GM10847 (cell line): Measurements from ENCODE around the gene CEACAM1.

ENCODE experiments used
- POLR2A ChIP-seq: IDR thresholded peaks from 2 replicates; pipeline ENCODE4 v1.6.1; 2011; ENCODE audit not compliant: insufficient read length; ENCODE audit errors: extremely low read depth

The CEACAM1 gene

GRCh38 chr19:42495663-42496062, 32.6 kb downstream of the CEACAM1 start:
- TF ChIP-seq POLR2A: no peak

- no peak for TF ChIP-seq POLR2A
Measured at GRCh38 chr19:42494321-42494720, 34.0 kb downstream of the CEACAM1 start.

GRCh38 chr19:42488783-42489521, 39.3 kb downstream of the CEACAM1 start:
- no peak for TF ChIP-seq POLR2A

- no peak for TF ChIP-seq POLR2A
Measured at GRCh38 chr19:42487798-42488178, 40.5 kb downstream of the CEACAM1 start.

GRCh38 chr19:42487032-42487797, 41.1 kb downstream of the CEACAM1 start:
- TF ChIP-seq POLR2A: no peak

GRCh38 chr19:42480335-42481095, 47.8 kb downstream of the CEACAM1 start:
- TF ChIP-seq POLR2A: no peak

GRCh38 chr19:42479736-42480135, 48.5 kb downstream of the CEACAM1 start:
- no peak for TF ChIP-seq POLR2A

GRCh38 chr19:42478765-42479311, 49.4 kb downstream of the CEACAM1 start:
- TF ChIP-seq POLR2A: no peak

- no peak for TF ChIP-seq POLR2A
Measured at GRCh38 chr19:42477933-42478332, 50.3 kb downstream of the CEACAM1 start.

GRCh38 chr19:42477117-42477516, 51.2 kb downstream of the CEACAM1 start:
- TF ChIP-seq POLR2A: no peak

- no peak for TF ChIP-seq POLR2A
Measured at GRCh38 chr19:42475366-42475765, 52.9 kb downstream of the CEACAM1 start.

- TF ChIP-seq POLR2A: no peak
Measured at GRCh38 chr19:42474743-42475142, 53.5 kb downstream of the CEACAM1 start.

GRCh38 chr19:42473686-42474085, 54.6 kb downstream of the CEACAM1 start:
- no peak for TF ChIP-seq POLR2A

GRCh38 chr19:42472402-42473147, 55.7 kb downstream of the CEACAM1 start:
- TF ChIP-seq POLR2A: no peak

GRCh38 chr19:42471554-42472249, 56.6 kb downstream of the CEACAM1 start:
- no peak for TF ChIP-seq POLR2A
